ENCODE results near the gene ATG12. TPM values are rescaled to one million over a fixed set of nuclear protein-coding genes. Genes with fewer than 3 reads are reported as not detected.

The ATG12 gene
- total and polyA plus RNA-seq, 2 of the 13 experiments (the other 11 are each of a cell fraction or from before 2014, with no cell fraction given) = 46.4 to 58.1 TPM

DNA sequence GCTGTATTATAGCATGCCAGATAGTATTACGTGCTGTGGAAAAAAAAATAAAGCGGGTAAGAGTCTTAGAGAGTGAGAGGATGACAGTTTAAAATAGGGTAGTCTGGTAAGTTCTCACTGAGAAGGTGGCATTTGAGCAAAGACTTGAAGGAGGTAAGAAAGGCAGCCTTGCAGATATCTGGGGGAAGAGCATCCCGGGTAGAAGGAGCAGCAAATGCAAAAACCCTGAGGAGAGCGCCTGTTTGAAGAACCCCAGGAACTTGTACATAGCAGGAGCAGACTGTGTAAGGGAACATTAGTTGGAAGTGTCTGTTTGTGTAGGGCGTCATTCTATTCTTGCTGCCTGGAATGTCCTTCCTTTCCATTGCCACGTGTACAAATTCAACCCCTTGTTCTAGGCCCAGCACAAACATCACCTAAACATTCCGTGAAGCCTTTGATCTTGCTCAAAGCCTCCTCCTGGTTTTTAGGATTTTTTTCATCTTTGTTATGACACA, 3.0 kb upstream of the ATG12 start (continued):
- TF ChIP-seq, protein P1, sequence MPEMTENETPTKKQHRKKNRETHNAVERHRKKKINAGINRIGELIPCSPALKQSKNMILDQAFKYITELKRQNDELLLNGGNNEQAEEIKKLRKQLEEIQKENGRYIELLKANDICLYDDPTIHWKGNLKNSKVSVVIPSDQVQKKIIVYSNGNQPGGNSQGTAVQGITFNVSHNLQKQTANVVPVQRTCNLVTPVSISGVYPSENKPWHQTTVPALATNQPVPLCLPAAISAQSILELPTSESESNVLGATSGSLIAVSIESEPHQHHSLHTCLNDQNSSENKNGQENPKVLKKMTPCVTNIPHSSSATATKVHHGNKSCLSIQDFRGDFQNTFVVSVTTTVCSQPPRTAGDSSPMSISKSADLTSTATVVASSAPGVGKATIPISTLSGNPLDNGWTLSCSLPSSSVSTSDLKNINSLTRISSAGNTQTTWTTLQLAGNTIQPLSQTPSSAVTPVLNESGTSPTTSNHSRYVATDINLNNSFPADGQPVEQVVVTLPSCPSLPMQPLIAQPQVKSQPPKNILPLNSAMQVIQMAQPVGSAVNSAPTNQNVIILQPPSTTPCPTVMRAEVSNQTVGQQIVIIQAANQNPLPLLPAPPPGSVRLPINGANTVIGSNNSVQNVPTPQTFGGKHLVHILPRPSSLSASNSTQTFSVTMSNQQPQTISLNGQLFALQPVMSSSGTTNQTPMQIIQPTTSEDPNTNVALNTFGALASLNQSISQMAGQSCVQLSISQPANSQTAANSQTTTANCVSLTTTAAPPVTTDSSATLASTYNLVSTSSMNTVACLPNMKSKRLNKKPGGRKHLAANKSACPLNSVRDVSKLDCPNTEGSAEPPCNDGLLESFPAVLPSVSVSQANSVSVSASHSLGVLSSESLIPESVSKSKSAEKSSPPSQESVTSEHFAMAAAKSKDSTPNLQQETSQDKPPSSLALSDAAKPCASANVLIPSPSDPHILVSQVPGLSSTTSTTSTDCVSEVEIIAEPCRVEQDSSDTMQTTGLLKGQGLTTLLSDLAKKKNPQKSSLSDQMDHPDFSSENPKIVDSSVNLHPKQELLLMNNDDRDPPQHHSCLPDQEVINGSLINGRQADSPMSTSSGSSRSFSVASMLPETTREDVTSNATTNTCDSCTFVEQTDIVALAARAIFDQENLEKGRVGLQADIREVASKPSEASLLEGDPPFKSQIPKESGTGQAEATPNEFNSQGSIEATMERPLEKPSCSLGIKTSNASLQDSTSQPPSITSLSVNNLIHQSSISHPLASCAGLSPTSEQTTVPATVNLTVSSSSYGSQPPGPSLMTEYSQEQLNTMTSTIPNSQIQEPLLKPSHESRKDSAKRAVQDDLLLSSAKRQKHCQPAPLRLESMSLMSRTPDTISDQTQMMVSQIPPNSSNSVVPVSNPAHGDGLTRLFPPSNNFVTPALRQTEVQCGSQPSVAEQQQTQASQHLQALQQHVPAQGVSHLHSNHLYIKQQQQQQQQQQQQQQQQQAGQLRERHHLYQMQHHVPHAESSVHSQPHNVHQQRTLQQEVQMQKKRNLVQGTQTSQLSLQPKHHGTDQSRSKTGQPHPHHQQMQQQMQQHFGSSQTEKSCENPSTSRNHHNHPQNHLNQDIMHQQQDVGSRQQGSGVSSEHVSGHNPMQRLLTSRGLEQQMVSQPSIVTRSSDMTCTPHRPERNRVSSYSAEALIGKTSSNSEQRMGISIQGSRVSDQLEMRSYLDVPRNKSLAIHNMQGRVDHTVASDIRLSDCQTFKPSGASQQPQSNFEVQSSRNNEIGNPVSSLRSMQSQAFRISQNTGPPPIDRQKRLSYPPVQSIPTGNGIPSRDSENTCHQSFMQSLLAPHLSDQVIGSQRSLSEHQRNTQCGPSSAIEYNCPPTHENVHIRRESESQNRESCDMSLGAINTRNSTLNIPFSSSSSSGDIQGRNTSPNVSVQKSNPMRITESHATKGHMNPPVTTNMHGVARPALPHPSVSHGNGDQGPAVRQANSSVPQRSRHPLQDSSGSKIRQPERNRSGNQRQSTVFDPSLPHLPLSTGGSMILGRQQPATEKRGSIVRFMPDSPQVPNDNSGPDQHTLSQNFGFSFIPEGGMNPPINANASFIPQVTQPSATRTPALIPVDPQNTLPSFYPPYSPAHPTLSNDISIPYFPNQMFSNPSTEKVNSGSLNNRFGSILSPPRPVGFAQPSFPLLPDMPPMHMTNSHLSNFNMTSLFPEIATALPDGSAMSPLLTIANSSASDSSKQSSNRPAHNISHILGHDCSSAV (CRISPR knock-in tag; IDR thresholded peaks at IDR 0.05; ENCODE audit: borderline replicate concordance) = no peak
- TF ChIP-seq TCF7L2 (IDR thresholded peaks at IDR 0.05; ENCODE audit: low read depth, low read length) (0 out of 2 replicates have a peak, but pooled peaks have one; percentile 35), SAP130 (CRISPR knock-in tag; IDR thresholded peaks at IDR 0.05; ENCODE audit: low read depth) (peak; percentile 78), ZNF235 (CRISPR knock-in tag; IDR thresholded peaks at IDR 0.05; ENCODE audit: borderline replicate concordance) (no peak), TBL1XR1 (IDR thresholded peaks at IDR 0.05; ENCODE audit: borderline replicate concordance, low read length, partially characterized antibody) (no peak), HOXA3 (CRISPR knock-in tag; IDR thresholded peaks at IDR 0.05) (peak; percentile 29; the same call in 1 of the 2 replicates), KAT8 (CRISPR knock-in tag; IDR thresholded peaks at IDR 0.05) (0 out of 2 replicates have a peak, but pooled peaks have one; percentile 19), NR2F2 (IDR thresholded peaks at IDR 0.05; ENCODE audit: borderline replicate concordance, low read depth) (no peak), KLF16 (CRISPR knock-in tag; IDR thresholded peaks at IDR 0.05) (0 out of 4 replicates have a peak, but pooled peaks of 1 of the 2 experiments have one; percentile 36), ADNP (CRISPR knock-in tag; IDR thresholded peaks at IDR 0.05) (no peak), ARNTL (CRISPR knock-in tag; IDR thresholded peaks at IDR 0.05) (0 out of 2 replicates have a peak, but pooled peaks have one; percentile 30), GZF1 (CRISPR knock-in tag; IDR thresholded peaks at IDR 0.05) (no peak)
- TF ChIP-seq, protein P2, sequence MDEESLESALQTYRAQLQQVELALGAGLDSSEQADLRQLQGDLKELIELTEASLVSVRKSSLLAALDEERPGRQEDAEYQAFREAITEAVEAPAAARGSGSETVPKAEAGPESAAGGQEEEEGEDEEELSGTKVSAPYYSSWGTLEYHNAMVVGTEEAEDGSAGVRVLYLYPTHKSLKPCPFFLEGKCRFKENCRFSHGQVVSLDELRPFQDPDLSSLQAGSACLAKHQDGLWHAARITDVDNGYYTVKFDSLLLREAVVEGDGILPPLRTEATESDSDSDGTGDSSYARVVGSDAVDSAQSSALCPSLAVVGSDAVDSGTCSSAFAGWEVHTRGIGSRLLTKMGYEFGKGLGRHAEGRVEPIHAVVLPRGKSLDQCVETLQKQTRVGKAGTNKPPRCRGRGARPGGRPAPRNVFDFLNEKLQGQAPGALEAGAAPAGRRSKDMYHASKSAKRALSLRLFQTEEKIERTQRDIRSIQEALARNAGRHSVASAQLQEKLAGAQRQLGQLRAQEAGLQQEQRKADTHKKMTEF (CRISPR knock-in tag; IDR thresholded peaks at IDR 0.05) = peak; percentile 54
- TF ChIP-seq, protein P3, sequence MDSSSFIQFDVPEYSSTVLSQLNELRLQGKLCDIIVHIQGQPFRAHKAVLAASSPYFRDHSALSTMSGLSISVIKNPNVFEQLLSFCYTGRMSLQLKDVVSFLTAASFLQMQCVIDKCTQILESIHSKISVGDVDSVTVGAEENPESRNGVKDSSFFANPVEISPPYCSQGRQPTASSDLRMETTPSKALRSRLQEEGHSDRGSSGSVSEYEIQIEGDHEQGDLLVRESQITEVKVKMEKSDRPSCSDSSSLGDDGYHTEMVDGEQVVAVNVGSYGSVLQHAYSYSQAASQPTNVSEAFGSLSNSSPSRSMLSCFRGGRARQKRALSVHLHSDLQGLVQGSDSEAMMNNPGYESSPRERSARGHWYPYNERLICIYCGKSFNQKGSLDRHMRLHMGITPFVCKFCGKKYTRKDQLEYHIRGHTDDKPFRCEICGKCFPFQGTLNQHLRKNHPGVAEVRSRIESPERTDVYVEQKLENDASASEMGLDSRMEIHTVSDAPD (CRISPR knock-in tag; IDR thresholded peaks at IDR 0.05) = no peak
- TF ChIP-seq, protein P4, sequence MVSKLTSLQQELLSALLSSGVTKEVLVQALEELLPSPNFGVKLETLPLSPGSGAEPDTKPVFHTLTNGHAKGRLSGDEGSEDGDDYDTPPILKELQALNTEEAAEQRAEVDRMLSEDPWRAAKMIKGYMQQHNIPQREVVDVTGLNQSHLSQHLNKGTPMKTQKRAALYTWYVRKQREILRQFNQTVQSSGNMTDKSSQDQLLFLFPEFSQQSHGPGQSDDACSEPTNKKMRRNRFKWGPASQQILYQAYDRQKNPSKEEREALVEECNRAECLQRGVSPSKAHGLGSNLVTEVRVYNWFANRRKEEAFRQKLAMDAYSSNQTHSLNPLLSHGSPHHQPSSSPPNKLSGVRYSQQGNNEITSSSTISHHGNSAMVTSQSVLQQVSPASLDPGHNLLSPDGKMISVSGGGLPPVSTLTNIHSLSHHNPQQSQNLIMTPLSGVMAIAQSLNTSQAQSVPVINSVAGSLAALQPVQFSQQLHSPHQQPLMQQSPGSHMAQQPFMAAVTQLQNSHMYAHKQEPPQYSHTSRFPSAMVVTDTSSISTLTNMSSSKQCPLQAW (CRISPR knock-in tag; IDR thresholded peaks at IDR 0.05) = no peak
- TF ChIP-seq, protein P5, sequence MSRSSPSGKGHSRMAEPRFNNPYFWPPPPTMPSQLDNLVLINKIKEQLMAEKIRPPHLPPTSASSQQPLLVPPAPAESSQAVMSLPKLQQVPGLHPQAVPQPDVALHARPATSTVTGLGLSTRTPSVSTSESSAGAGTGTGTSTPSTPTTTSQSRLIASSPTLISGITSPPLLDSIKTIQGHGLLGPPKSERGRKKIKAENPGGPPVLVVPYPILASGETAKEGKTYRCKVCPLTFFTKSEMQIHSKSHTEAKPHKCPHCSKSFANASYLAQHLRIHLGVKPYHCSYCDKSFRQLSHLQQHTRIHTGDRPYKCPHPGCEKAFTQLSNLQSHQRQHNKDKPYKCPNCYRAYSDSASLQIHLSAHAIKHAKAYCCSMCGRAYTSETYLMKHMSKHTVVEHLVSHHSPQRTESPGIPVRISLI (CRISPR knock-in tag; IDR thresholded peaks at IDR 0.05; ENCODE audit: borderline replicate concordance) = peak; percentile 49; the same call in 1 of the 2 replicates

Data from HepG2 (cell line).